Stimulated activated CD8-positive, alpha-beta memory T cell treated with anti-CD3 and anti-CD28 coated beads, Interleukin-12 subunit alpha, Interleukin-12 subunit beta, amount 100 ng/mL, for 1 hour (primary cell): ENCODE measurements around the gene TNFRSF12A.
"Not testable (repeated sequence)": the region's sequence is repeated elsewhere in the genome, so short reads cannot be mapped to it uniquely, and the experiment has no call there.

Source experiments
- DNase-seq: peaks from one replicate; pipeline ENCODE4 v3.0.0-alpha.2; 2020; ENCODE audit warnings: low read depth

TNFRSF12A gene

GRCh38 chr16:3065742-3066439, 45.7 kb downstream of the TNFRSF12A start:
- DNase-seq = no peak

GRCh38 chr16:3066440-3066748, 46.2 kb downstream of the TNFRSF12A start:
- DNase-seq = no peak

- DNase-seq = no peak
Measured at GRCh38 chr16:3068487-3068886, 48.3 kb downstream of the TNFRSF12A start.

GRCh38 chr16:3069146-3069545, 49.0 kb downstream of the TNFRSF12A start:
- not testable (repeated sequence) for DNase-seq

- no peak for DNase-seq
Measured at GRCh38 chr16:3070608-3071111, 50.5 kb downstream of the TNFRSF12A start.

DNA sequence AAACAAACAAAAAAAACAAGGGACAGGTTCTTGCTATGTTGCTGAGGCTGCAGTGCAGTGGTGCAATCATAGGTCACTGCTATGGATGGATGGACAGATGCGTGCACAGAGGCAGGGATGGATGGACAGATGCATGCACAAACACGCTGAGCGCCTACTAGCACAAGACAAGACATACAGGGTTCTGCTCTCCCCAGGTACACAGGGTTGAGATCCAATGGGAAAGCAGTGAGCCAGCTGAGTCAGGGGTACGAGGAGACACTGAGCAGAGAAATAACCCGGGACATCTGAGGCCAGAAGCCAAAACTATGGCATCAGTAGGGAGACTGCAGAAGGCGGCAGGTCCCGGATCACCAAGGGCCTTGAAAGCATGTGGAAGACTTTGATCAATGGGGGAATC, 51.5 kb downstream of the TNFRSF12A start:
- no peak for DNase-seq
